Measurements from ENCODE around the gene E2F8. TPM values are rescaled to one million over a fixed set of nuclear protein-coding genes. Genes with fewer than 3 reads are reported as not detected.

Gene E2F8
- polyA plus RNA-seq, 1 of the 3 experiments (the other 2 are of a cell fraction) = 2.7 TPM

DNA sequence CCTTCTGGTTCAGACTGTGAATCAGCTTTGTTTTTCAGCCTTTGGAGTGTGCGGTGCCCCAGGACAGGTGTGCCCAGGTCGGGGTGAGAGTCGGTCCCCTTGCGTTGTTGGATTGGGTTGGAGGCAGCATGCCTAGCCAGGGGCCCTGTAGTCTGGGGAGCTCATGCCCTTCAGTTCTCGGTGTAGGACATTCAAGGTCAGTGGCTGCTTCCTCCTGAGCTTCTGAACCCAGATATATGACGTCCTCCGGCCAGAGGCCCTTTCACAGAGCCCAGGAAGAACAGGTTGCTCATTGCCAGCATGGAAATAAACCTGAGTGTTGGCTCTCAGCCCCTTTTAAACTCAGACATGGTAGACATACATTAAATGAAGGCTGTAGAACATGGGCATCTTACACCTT lies 41.7 kb downstream of the E2F8 start:
- TF ChIP-seq, protein P1, sequence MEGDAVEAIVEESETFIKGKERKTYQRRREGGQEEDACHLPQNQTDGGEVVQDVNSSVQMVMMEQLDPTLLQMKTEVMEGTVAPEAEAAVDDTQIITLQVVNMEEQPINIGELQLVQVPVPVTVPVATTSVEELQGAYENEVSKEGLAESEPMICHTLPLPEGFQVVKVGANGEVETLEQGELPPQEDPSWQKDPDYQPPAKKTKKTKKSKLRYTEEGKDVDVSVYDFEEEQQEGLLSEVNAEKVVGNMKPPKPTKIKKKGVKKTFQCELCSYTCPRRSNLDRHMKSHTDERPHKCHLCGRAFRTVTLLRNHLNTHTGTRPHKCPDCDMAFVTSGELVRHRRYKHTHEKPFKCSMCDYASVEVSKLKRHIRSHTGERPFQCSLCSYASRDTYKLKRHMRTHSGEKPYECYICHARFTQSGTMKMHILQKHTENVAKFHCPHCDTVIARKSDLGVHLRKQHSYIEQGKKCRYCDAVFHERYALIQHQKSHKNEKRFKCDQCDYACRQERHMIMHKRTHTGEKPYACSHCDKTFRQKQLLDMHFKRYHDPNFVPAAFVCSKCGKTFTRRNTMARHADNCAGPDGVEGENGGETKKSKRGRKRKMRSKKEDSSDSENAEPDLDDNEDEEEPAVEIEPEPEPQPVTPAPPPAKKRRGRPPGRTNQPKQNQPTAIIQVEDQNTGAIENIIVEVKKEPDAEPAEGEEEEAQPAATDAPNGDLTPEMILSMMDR (IDR thresholded peaks at IDR 0.05) = no peak
- TF ChIP-seq RCOR1 (IDR thresholded peaks at IDR 0.05; ENCODE audit: low read length) (no peak), TAF1 (IDR thresholded peaks at IDR 0.05; ENCODE audit: borderline replicate concordance, low read depth, low read length) (no peak), CHD2 (IDR thresholded peaks at IDR 0.05; ENCODE audit: low read length, partially characterized antibody) (no peak), TCF12 (IDR thresholded peaks at IDR 0.05) (no peak), RFX5 (IDR thresholded peaks at IDR 0.05; ENCODE audit: low read length) (no peak), NRF1 (IDR thresholded peaks at IDR 0.05; ENCODE audit: low read depth, low read length) (no peak), FOSL2 (IDR thresholded peaks at IDR 0.05; ENCODE audit: borderline replicate concordance, low read depth) (no peak), FOXJ3 (CRISPR knock-in tag; IDR thresholded peaks at IDR 0.05) (no peak), MEF2A (IDR thresholded peaks at IDR 0.05; ENCODE audit: borderline replicate concordance, low read depth) (no peak), NFIC (IDR thresholded peaks at IDR 0.05; ENCODE audit: borderline replicate concordance) (no peak)
- TF ChIP-seq, protein P2, sequence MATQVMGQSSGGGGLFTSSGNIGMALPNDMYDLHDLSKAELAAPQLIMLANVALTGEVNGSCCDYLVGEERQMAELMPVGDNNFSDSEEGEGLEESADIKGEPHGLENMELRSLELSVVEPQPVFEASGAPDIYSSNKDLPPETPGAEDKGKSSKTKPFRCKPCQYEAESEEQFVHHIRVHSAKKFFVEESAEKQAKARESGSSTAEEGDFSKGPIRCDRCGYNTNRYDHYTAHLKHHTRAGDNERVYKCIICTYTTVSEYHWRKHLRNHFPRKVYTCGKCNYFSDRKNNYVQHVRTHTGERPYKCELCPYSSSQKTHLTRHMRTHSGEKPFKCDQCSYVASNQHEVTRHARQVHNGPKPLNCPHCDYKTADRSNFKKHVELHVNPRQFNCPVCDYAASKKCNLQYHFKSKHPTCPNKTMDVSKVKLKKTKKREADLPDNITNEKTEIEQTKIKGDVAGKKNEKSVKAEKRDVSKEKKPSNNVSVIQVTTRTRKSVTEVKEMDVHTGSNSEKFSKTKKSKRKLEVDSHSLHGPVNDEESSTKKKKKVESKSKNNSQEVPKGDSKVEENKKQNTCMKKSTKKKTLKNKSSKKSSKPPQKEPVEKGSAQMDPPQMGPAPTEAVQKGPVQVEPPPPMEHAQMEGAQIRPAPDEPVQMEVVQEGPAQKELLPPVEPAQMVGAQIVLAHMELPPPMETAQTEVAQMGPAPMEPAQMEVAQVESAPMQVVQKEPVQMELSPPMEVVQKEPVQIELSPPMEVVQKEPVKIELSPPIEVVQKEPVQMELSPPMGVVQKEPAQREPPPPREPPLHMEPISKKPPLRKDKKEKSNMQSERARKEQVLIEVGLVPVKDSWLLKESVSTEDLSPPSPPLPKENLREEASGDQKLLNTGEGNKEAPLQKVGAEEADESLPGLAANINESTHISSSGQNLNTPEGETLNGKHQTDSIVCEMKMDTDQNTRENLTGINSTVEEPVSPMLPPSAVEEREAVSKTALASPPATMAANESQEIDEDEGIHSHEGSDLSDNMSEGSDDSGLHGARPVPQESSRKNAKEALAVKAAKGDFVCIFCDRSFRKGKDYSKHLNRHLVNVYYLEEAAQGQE (IDR thresholded peaks at IDR 0.05; ENCODE audit: low read depth, low read length) = no peak
- TF ChIP-seq, protein P3, sequence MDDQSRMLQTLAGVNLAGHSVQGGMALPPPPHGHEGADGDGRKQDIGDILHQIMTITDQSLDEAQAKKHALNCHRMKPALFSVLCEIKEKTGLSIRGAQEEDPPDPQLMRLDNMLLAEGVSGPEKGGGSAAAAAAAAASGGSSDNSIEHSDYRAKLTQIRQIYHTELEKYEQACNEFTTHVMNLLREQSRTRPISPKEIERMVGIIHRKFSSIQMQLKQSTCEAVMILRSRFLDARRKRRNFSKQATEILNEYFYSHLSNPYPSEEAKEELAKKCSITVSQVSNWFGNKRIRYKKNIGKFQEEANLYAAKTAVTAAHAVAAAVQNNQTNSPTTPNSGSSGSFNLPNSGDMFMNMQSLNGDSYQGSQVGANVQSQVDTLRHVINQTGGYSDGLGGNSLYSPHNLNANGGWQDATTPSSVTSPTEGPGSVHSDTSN (IDR thresholded peaks at IDR 0.05) = no peak
- TF ChIP-seq, protein P4, sequence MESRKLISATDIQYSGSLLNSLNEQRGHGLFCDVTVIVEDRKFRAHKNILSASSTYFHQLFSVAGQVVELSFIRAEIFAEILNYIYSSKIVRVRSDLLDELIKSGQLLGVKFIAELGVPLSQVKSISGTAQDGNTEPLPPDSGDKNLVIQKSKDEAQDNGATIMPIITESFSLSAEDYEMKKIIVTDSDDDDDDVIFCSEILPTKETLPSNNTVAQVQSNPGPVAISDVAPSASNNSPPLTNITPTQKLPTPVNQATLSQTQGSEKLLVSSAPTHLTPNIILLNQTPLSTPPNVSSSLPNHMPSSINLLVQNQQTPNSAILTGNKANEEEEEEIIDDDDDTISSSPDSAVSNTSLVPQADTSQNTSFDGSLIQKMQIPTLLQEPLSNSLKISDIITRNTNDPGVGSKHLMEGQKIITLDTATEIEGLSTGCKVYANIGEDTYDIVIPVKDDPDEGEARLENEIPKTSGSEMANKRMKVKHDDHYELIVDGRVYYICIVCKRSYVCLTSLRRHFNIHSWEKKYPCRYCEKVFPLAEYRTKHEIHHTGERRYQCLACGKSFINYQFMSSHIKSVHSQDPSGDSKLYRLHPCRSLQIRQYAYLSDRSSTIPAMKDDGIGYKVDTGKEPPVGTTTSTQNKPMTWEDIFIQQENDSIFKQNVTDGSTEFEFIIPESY (IDR thresholded peaks at IDR 0.05; ENCODE audit: borderline replicate concordance, low read depth) = no peak
- TF ChIP-seq, protein P5, sequence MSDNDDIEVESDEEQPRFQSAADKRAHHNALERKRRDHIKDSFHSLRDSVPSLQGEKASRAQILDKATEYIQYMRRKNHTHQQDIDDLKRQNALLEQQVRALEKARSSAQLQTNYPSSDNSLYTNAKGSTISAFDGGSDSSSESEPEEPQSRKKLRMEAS (IDR thresholded peaks at IDR 0.05; ENCODE audit: low read depth) = no peak
- H3K9me3 ChIP-seq = no peaks in the 10 kb centered on the region
- CTCF ChIA-PET = interaction anchor here (1.0 to 1.3 kb wide), 3 partner anchors 13 to 354 kb away, joined by 3 to 4 read pairs (median 3); no protein-coding TSS in a partner anchor
- no peaks in the 10 kb centered on the region for H3F3A ChIP-seq (replicated peaks; ENCODE audit: insufficient read depth)
- H3K79me2 ChIP-seq (ENCODE audit: insufficient read depth) = no peaks in the 10 kb centered on the region
- no peak overlapping the region for H3K4me2 ChIP-seq
- H3K36me3 ChIP-seq (replicated peaks in 1 of 2; ENCODE audit: control insufficient read depth in 1 of 2, insufficient read depth in 2 of 2, low read length in 1 of 2) = no peaks in the 10 kb centered on the region
- POLR2A ChIA-PET = no interaction called here
- no peak overlapping the region; a peak in 1 of 4 replicates for H3K27ac ChIP-seq (ENCODE audit: low read depth in 2 of 2, low read length in 1 of 2)
- no peaks in the 10 kb centered on the region for H3K9me2 ChIP-seq
- no peak overlapping the region for H2AFZ ChIP-seq (ENCODE audit: low read depth)
- peaks cover 3 to 7% of the 10 kb centered on the region in 2 experiments; a peak in 3 of 4 replicates for H3K4me1 ChIP-seq (ENCODE audit: control insufficient read depth in 1 of 2, insufficient read depth in 2 of 2, low read depth in 1 of 2, low read length in 1 of 2)
- no peaks in the 10 kb centered on the region for H3K27me3 ChIP-seq (ENCODE audit: insufficient read depth)
- no peak overlapping the region for H3K4me3 ChIP-seq (ENCODE audit: low read depth in 2 of 2, low read length in 1 of 2)
- WGBS (ENCODE audit: low lambda C conversion rate) = 59% methylated on average over 7 of the region's 7 CpGs
- no peak for DNase-seq
- H4K20me1 ChIP-seq (ENCODE audit: insufficient read depth) = no peaks in the 10 kb centered on the region
- no peak overlapping the region for H3K9ac ChIP-seq
